HG03469 (cell line): Measurements from ENCODE around the gene DDX10.
"Not testable (repeated sequence)": the region's sequence is repeated elsewhere in the genome, so short reads cannot be mapped to it uniquely, and the experiment has no call there.

Experiments used
- ATAC-seq: cut with Tn5 transposase; IDR thresholded peaks from one replicate; pipeline ENCODE4 v1.9.1; 2021; ENCODE audit warnings: mild to moderate bottlenecking, moderate library complexity, moderate number of reproducible peaks; ENCODE audit not compliant: unreplicated experiment

The DDX10 gene

DNA sequence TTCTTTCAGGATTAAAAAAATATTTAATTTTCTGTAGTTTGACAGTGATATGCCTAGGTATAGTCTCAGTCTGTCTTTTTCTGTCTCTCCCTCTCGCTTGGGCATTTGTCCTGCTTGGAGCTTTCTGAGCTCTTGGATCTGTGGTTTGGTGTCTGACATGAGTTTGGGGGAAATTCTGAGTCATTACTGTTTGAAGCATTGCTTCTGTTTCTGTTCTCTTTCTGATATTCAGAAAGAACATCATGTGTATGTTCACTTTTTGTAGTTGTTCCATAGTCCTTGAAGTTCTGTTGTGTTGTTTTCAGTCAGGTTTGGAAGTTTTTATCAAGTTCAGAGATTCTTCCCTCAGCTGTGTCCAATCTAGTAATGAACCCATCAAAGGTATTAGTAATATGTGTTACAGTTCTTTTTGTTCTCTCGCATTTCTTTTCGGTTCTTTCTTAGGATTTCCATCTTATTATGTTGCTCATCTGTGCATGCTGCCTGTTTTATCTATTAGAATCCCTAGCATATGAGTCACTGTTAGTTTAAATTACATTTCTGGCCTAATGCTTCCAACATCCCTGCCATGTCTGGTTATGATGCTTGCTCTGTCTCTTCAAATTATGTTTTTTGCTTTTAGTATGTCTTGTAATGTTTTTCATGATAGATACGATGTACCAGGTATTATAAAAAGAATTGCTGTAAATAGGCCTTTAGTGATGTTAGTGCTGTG lies 48.4 kb downstream of the DDX10 start:
- ATAC-seq, result no peak

DNA sequence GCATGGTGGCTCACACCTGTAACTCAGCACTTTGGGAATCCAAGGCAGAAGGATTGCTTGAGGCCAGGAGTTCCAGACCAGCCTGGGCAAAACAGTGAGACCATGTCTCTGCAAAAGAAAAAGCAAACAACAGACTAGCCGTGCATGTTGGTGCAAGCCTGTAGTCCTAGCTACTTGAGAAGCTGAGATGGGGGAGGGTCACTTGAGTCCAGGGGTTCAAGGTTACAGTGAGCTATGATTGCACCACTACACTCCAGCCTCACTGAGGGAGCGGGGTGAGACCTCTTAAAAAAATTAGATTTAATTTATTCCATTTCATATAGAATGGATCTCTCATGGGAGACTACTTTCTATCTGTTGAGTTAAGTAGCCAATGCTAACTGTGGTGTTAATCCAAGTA lies 50.4 kb downstream of the DDX10 start:
- ATAC-seq, result no peak

DNA sequence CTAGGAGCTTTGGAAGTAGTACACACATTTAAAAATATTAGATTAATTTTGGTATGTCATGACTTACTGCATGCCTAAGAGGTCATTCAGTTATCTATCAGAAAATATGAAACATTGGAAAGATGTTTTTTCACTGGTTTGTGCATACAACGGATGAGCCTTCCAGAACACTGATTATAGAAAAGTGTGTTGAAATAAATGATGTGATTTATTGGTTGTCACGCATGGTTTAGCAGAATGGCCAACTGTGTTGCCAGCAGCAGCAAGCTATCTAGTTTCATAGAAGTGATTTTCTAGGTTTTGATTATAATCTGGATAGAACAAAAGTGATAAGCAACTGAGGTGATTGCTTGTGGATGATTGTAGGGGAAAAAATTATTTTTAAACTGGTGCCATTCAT lies 53.6 kb downstream of the DDX10 start:
- ATAC-seq, result no peak

DNA sequence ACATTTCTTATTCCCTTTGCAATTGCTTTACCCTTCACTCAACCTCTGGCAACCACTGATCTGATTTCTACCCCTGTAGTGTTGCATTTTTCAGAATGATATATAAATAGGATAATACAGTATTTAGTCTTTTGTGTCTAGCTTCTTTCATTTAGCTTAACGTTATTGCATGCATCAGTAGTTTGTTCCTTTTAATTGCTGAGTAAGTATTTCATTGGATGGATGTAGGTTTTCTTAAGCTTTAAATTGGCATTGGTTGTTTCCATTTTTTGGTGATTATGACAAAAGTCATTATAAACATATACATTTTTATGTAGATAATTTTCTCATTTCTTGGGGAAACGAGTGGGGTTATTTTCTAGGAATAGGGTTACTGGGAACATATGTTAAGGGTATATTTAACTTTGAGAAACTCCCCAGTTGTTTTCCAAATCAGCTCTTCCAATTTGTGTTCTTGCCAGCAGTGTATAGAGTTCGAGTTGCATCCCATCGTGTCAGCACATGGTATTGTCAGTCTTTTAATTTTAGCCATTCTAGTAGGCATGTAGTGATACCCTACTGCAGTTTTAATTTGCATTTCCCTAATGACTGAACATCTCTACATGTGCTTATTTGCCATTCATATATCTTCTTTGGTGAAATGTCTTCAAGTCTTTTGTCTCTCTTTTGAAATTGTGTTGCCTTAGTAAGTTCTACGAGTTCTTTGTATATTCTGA lies 60.3 kb downstream of the DDX10 start:
- no peak for ATAC-seq

DNA sequence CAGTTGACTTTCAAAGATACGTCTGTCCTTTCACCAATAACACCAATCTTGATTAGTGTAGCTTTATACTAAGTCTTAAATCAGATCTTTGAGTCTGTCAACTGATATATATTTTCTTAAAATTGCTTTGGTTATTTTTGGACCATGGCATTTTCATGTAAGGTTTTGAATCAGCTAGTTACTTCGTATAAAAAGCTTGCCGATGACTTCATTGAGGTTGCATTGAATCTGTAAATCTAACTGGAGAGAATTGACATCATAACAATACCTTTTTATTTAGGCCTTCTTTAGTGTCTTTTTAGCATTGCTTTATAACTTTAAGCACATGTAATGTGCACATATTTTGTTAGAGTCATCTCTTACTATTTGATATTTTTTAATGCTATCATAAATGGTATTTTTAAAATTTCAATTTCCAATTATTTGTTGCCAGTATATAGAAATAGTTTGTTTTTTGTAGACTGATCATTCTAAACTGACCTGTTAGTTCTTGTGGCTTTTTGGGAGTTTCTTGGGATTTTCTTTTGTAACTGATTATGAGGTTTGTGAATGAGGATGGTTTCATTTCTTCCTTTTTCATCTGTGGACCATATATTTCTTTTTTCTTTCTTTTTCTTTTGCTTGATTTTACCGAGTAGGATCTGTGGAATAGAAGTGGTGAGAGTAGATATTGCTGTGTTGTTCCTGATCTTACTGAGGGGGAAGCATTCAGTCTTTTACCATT lies 61.4 kb downstream of the DDX10 start:
- no peak for ATAC-seq

DNA sequence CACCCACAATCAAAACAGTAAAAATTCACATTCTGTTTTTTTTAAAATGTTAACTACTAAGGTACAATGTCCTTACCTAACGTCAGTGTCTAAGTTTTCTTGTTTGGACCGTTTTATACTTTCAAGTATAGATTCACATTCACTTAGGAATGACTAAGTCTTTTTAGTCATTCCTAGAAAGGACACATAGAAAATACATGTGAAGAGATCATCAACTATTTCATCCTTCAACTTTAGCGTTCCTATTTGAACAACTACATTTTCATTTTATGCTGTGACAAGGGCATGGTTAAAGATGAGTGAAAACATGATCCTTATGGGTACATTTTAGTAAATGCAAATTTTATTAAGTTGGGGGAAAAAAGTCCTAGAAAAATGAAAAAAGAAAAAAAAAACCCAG lies 62.8 kb downstream of the DDX10 start:
- ATAC-seq, result no peak

DNA sequence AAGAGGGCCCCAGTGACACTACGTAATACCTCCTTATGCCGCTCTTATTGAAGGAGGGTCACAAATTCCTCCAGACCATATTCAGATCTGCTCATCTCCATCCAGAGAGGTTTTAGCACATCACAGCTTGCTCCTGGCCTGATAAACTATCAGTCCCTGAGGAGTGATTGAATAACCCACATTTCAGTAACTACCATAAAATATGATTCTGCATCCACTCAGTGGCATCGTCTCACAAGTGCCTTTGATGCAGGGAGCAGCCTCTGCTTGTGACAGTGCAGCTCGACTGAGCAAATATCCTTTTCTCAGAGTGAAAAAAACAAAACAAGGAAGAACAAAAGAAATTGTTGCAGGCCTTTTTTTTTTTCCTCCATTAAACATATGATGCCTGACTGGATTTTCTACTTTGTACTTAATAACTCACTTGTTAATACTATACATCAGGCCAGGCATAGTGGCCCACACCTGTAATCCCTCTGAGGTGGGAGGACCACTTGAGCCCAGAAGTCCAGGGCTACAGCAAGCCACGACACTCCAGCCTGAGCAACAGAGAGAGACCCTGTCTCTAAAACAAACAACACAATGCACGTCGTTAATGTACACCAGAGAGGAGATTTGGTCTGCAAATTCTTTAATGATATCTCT lies 64.5 kb downstream of the DDX10 start:
- no peak for ATAC-seq

DNA sequence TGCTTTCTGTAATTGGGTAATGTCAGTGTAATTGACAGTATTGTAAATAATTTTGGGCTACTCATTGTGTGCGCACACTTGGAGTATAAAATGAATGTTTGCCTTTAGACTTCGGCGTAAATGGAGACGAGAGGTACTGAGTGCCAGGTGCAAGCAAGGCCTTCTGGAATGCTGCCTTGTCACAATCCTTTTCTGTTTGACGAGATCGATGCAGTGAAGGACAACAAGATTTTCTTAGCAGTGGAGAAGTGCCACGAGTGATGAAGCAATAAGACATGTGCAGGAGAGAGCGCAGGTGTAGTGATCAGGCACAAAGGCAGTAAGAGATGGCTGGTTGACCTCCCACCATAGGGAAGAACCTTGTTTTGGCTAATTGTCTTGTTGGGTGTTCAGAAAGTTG lies 67.5 kb downstream of the DDX10 start:
- no peak for ATAC-seq

DNA sequence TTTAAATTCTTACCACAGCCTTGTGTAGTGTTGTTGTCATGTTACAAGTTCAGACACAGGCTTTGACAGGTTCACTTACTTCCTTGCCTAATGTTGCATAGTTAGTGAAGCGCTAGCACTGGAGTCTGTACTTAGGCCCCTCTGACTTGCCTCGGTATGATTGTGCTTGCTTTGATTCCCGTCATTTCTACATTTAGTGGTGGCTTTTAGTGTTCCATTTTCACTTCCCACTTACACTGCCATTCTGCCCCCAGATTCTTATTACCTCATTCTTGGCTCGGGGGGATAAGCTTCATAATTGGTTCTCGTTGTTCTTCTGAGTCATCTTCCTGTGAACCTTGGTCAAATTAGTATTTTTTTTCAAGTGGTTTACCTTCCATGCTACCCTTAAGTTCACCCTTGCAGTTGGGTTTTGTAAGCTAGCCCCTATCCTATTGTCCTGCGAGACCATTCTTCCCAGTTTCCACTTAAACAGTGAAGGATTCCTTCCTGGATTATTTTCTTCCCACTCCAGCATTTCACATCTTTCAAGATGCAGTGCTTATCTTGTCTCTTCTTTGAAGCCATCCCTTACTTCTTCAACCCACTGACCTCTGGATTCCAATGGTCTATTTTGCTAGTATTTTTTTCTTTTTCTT lies 68.7 kb downstream of the DDX10 start:
- peak; percentile 88 for ATAC-seq

DNA sequence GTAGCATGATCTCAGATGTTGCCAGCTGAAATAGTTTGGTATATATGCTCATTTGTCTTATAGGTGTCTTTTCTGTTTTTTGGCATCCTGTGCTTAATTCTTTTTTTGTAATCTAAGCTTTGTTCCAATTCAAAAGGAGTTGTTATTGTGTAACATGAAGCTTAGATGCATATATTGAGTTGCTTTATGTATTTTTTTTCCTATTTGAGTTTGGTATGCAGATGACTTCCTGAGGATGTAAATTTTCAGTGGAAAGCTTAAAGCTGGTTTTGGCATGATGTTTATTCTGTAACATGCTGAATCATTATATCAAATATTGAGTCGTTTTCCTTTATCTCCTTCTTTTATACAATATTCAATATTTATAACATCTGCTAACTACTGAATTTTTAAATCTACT lies 69.4 kb downstream of the DDX10 start:
- no peak for ATAC-seq

DNA sequence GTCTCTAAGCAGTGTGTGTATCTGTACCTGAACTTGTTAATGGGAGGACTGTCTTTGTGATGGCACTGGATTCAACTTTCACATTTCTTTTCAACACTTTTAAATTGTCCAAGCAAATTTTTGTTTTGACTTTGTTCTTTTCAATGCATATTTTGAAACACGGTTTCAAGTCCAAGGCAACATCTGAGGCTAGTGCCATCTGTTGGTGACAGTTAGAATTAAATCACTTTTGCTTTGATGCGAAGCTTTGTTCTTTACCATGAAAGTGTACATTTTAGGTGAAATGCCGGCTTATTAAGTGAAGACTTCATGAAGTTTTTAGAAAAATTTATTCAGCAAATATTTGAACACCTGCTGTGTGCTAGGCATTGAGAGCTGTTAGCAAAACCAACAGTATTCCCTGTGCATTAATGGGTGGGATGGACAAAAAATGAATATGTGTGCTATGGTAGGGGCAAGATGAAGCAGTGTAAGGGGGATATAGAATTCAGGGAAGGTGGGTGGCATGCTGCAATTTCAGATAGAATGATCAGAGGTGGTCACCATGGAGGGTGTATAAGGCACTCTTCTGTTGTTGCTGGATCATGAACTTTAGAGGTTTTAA lies 70.2 kb downstream of the DDX10 start:
- no peak for ATAC-seq

DNA sequence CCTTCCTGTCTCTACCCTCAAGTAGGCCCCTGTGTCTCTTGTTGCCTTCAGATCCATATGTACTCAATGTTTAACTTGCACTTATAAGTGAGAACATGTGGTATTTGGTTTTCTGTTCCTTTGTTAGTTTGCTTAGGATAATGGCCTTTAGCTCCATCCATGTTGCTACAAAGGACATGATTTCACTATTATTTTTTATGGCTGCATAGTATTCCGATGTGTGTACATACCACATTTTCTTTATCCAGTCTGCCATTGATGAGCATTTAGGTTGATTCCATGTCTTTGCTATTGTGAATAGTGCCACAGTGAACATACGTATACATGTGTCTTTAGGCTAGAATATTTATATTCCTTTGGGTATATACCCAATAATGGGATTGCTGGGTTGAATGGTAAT lies 75.3 kb downstream of the DDX10 start:
- not testable (repeated sequence) for ATAC-seq

DNA sequence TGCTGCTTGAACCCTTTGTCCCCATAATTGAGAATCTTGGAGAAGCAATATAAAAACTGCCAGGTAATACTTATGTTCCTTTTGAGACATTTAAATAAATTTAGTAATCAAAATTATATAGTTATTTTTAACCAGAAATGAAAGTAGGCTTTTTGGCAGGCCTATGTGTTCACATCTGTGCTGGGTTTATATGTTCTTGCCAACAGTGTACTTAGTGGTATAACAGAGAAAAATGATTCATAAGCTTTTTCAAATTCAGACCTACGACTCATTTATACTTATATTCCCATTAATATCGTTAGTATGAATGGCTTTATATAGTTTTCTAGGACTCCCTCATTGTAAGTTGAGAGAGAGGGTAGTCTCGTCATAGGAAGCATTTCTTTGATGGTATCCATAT lies 79.0 kb downstream of the DDX10 start:
- no peak for ATAC-seq

DNA sequence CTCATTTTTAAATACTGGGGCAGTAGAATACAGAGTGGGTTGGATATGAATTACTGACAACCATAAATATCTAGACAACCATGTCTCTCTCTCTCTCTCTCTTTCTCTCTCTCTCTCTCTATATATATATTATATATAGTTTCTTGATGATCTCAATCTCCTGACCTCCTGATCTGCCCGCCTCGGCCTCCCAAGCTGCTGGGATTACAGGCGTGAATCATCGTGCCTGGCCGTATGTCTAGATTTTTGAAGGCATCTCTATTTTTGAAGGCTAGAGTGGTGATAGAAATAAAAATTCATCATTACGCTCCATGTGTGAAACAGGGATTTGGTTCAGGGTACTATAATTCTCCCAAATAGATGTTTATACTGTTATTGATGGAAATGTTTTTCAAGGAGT lies 84.1 kb downstream of the DDX10 start:
- ATAC-seq, result no peak

DNA sequence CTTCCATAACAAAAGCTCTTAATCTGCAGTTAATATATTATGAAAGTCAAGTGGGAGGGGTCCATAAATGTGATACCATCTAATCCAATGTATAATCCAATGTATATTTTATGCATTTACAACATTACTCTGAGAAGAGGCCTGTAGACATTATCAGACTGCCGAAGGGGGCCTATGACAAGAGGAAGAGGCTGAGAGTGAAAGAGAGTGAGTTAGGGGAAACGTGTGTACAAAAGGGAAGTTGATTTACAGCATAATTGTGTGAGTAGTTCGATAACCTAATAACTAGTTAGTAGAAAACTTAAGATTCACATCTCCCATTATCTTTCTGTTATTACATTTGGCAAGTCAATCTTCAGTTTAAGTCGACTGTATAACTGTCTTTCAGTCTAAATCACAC lies 86.6 kb downstream of the DDX10 start:
- ATAC-seq, result no peak

DNA sequence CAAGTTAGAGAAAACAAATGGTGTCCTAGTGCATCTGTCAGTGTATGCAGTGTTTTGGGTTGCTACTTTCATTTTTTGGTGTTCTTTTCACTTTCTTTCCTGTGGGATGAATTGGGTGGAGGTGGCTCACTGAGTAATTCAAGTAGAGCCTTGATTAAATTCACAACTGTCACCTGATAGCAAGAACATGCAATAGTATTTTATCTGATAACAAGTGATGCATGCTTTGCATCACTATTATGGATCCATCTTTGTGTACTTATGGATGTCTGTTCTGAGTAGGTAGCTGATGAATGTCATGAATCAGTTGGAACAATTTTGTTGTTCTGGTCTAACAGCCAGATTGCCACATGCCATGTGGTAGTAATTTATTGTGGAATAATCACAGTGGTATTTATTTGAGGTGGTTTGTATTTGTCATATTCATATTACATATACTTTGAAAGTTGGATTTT lies 87.5 kb downstream of the DDX10 start:
- no peak for ATAC-seq

DNA sequence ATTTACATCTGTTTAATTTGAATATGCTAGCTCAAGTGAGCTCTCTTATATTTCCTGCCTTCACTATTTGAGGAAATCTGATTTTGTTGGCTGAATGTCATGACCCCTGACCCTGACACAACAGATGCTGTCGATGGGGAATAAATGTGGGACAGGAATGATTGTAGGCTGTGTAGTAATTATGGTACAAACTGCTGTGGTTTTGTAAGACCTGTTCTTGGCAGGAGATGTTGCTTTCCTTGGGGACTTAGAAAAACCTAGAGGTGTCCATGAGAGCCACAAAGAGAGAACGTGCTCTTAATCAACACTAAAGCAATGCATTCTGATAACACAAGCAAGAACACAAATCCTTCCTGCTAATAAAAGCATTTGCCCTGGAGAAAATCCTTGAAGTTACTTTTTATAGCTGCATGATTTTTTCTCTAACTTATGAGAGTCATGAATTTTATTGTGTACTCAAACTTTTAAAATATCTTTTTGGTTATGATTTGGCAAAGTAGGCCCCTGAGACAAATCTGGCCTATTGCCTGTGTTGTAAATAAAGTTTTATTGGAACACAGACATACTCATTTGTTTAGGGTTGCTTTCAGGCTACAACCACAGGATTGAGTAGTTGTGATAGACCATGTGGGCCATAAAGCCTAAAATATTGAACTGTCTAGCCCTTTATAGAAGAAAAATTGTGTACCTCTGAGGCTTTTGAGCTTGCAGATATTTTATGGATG lies 90.2 kb downstream of the DDX10 start:
- ATAC-seq, result no peak

DNA sequence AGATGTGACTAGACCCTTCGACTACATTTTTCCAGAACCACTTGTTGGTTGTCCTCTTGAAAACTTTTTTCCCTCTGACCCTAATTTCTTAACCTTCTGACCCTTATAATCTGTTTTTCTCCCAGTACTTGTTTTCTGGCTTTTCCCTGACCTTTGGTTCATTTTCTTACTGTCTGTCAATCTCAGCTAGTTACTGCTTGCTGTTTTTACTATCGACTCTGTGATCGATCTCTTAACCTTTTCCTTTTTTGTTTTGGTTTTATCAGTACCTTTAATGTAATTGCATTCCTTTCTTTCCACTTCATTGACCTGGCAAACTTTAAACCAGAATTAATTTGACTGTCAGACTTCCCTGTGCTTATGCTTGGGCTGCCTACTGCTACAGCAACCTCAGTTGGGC lies 92.8 kb downstream of the DDX10 start:
- no peak for ATAC-seq

DNA sequence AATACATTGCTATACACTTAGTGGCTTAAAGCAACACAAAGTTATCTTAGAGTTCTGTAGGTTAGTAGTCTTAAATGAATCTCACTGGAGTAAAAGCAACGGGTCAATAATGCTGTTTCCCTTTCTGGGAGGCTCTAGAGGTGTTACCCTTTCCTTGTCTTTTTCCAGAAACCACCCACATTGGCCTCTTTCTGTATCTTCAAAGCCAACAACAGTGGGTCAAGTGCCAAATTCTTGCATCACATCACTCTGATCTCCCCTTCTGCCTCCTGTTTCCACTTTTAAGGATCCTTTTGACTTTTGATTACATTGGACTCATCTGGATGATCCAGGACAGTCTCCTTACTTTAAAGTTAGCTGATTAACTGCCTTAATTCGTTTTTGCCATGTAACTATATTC lies 93.6 kb downstream of the DDX10 start:
- ATAC-seq, result no peak

DNA sequence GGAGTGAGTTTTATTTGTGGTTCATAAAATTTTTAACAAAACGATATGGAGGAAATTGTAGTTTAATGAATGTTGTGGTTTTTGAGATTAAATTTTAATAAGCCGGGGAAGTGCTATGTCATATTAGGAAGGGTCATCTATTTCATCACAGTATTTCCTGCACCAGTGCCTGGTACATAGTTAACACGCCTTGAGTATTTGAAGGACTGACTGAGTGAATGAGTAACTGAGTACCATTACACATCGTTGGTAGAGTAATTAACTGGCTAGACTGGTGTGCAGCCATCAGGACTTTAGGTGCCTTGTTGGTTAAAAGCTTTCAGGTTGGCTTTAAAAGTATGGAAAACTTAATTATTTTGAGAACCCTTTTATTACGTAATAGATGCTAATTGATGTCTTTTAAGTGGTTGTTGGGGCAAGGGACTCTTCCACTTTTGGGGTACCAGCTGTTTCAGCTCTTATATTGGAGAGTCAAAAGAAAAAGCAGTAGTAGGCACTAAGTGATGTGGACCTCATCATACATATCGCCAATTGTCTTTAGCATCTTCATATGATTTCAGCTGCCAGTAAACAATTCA lies 101.8 kb downstream of the DDX10 start:
- ATAC-seq, result no peak
